Measurements from ENCODE around the gene TPCN1. TPM values are rescaled to one million over a fixed set of nuclear protein-coding genes. Genes with fewer than 3 reads are reported as not detected.

The TPCN1 gene
- total RNA-seq, 4 donors from 2014 or later = 16.5 to 38.4 (median 28.8) TPM

DNA sequence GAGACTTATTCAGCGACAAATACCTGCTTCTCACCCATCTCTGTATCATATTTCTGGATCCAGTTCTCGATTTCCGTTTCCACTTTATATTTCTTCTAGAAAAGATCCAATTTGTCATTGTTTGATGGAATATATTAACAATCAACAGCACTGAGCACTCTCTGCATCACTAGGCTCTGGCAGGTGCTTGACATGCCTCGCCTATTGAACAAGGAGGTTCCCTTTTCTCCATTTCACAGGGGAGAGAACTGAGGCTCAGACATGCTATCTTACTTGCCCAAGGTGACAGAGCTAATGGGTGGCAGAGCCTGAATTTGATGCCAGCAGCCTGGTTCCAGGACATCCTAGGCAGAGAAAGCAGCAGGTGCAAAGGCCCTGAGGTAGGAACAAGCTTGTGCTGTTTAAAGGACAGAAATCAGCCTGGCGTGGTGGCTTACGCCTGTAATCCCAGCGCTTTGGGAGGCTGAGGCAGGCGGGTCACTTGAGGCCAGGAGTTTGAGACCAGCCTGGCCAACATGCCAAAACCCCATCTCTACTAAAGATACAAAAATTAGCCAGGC is 23.7 kb upstream of the TPCN1 start:
- H3K4me3 ChIP-seq (ENCODE audit: low read depth, poor library complexity, severe bottlenecking) = no peak overlapping the region
- no peak for DNase-seq (ENCODE audit: low spot score in 2 of 2)
- TF ChIP-seq, protein P1, sequence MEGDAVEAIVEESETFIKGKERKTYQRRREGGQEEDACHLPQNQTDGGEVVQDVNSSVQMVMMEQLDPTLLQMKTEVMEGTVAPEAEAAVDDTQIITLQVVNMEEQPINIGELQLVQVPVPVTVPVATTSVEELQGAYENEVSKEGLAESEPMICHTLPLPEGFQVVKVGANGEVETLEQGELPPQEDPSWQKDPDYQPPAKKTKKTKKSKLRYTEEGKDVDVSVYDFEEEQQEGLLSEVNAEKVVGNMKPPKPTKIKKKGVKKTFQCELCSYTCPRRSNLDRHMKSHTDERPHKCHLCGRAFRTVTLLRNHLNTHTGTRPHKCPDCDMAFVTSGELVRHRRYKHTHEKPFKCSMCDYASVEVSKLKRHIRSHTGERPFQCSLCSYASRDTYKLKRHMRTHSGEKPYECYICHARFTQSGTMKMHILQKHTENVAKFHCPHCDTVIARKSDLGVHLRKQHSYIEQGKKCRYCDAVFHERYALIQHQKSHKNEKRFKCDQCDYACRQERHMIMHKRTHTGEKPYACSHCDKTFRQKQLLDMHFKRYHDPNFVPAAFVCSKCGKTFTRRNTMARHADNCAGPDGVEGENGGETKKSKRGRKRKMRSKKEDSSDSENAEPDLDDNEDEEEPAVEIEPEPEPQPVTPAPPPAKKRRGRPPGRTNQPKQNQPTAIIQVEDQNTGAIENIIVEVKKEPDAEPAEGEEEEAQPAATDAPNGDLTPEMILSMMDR (IDR thresholded peaks at IDR 0.05) = no peak
- no peak for TF ChIP-seq POLR2A (IDR thresholded peaks at IDR 0.05)
- WGBS, 2 donors = 93% methylated on average over 8 of the region's 8 CpGs
- intact Hi-C loops (cut with DNase I; ENCODE audit: low total_unique reads) = loop anchor here (10.0 kb wide), 1 partner anchor 137 kb away; the partner anchor contains the start of gene SLC8B1

DNA sequence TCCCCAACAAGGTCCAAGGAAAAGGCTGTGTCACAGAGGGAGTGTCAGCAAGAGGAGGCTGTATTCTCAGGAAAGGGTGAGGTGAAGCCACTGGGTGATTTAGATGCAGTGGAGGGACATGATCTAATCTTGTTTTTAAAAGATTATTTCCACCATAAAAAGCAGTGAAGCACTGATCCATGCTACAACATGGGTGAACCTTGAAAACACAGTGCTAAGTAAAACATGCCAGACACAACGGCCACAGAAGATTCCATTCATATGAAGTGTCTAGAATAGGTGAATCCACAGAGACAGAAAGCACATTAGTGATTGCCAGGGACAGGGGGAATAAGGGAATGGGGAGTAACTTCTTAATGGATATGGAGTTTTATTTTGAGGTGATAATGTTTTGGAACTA is 23.0 kb upstream of the TPCN1 start:
- H3K4me3 ChIP-seq (ENCODE audit: low read depth, poor library complexity, severe bottlenecking) = no peak overlapping the region
- intact Hi-C loops (cut with DNase I; ENCODE audit: low total_unique reads) = loop anchor here (10.0 kb wide), 1 partner anchor 137 kb away; the partner anchor contains the start of gene SLC8B1
- 51 to 76% methylated on average over 1 of the region's 1 CpG for WGBS, 2 donors
- no peak for DNase-seq (ENCODE audit: low spot score in 2 of 2)
- TF ChIP-seq POLR2A (IDR thresholded peaks at IDR 0.05) = no peak
- TF ChIP-seq, protein P1 (IDR thresholded peaks at IDR 0.05) = no peak

DNA sequence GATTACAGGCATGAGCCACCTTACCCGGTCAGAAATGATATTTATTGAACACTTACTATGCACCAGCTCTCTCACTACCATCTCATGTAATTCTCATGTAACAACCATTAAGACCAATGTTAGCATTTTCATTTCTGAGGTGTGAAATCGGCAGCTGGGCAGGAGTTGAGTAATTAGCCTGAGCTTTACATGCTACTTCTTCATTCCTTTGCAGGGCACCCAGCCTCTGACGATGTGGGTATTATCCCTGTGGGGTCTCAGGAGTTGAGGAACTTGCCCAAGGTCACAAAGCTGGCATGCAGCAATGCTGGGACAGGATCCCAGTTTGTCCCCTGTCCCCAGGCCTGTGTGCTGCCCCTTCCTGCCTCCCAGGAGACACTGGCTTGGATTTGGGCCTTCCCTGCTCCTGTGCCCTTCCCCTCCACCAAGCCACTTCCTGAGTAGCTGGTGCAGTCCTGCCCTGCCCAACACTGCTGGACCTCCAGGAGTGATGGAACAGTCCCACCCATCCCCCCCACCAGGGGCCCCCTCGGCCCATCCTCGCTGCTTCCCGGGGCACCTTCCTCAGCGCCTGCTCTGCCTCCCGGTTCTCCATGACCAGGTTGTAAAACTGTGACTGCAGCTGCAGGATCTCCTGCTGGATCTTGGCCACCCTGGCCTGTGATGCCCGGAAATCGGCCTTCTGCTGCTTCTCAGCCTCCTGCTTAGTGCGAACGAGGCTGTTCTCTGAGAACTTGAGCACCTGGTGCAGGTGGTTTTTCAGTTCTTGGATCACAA is 21.1 kb upstream of the TPCN1 start:
- intact Hi-C loops (cut with DNase I; ENCODE audit: low total_unique reads) = loop anchor here (10.0 kb wide), 1 partner anchor 225 kb away; the partner anchor contains the start of gene SDSL
- 89 to 91% methylated on average over 12 of the region's 12 CpGs for WGBS, 2 donors
- no peak for TF ChIP-seq POLR2A (IDR thresholded peaks at IDR 0.05)
- no peak overlapping the region for H3K4me3 ChIP-seq (ENCODE audit: low read depth, poor library complexity, severe bottlenecking)
- DNase-seq (ENCODE audit: low spot score in 2 of 2) = no peak

DNA sequence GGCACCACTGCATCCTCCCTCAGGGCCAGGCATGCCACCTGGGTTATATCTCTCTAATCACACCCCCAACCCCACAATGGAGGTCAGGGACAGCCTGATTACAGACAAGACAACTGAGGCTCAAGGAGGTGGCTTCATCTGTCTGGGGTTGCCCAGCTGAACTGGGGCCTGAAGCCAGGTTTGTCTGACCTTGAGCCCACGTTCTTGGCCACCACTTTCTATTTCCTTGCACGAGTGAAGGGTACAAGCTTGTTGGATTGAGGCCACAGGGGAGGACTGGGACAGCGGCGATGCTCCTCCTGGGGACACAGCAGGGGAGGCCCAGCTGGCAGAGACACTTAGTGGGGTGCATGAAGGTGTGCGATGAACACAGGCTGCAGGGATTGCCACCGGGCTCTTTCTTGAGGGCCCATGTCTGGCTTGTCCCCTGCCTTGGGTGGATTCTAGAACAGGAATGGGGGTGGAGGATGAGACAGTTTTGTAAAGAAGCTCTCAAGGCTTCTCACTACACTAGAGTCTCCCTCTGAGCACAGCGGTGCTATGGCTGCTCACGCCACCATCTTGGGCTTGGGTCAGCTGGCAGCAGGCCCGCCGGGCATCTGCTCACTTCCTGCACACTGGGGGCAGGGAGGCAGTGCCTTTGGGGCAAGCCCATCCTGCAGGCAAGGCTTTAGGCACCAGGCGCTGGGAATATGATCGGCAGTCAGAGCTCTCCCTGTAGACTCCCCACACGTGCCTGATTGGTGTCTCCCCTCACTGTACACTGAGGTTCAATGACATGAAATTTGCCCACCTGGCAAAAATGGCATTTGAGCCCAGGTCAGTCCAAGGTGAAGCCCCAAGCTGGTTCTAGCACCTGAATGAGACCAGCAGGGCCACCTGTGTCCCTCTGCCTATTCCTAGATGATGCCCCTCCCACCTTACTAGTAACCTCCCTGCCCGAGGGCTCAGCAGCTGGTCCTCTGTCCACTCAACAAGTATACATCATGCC is 19.8 kb upstream of the TPCN1 start:
- intact Hi-C loops (cut with DNase I; ENCODE audit: low total_unique reads) = loop anchor here (10.0 kb wide), 1 partner anchor 223 kb away; the partner anchor contains the start of gene SDSL
- no peak for TF ChIP-seq POLR2A (IDR thresholded peaks at IDR 0.05)

DNA sequence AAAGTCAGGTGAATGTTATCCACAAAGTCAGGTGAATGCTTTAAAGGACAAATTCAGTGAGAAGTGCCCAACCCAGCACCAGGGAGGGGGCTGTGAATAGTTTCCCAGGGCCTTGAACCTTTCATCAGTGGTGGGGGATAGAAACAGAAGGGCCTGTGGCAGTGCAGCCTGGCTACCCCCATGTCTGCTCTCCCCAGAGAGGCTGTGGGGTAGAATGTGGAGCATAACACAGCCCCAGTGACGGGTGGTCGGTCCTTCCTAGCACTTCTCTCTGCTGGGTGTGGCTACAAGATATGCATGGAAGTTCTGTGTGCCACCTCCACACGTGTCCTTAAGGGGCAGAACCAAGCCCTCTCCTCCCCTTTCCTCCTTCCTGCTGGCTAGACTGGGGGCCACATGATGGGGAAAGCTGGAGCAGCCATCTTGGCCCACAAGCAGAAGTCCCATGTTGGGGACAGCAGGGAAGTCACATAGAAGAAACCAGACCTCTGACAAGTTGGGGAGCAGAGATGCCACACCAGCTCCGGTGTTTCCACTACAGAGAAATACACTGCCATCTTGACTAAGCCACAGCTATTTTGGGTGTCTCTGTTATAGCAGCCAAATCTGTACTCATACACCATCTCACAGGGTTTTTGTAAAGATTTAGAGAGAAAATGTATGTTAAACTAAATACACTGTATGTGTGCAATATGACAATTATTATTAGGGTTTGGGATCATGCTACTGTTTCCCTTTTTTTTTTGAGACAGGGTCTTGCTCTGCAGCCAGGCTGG is 18.8 kb upstream of the TPCN1 start:
- DNase-seq (ENCODE audit: low spot score in 2 of 2) = no peak
- H3K4me3 ChIP-seq (ENCODE audit: low read depth, poor library complexity, severe bottlenecking) = no peak overlapping the region
- WGBS, 2 donors = 85 to 88% methylated on average over 4 of the region's 4 CpGs
- no peak for TF ChIP-seq POLR2A (IDR thresholded peaks at IDR 0.05)
- TF ChIP-seq, protein P1 (IDR thresholded peaks at IDR 0.05) = no peak
- intact Hi-C loops (cut with DNase I; ENCODE audit: low total_unique reads) = loop anchor here (10.0 kb wide), 1 partner anchor 222 kb away; the partner anchor contains the start of gene SDSL

More for the DNA sequence above, 19.8 kb upstream of the TPCN1 start:
- DNase-seq (ENCODE audit: low spot score in 2 of 2) = no peak
- H3K4me3 ChIP-seq (ENCODE audit: low read depth, poor library complexity, severe bottlenecking) = no peak overlapping the region
- 89 to 92% methylated on average over 11 to 14 of the region's 14 CpGs for WGBS, 2 donors
